C4-2B (cell line): ENCODE data around the gene TMEM101.

Experiments
- ZFX ChIP-seq: fragments of 450-650 bp; IDR thresholded peaks from 2 replicates; pipeline ENCODE4 v1.6.1; 2017
- TF ChIP-seq, protein P1 (sequence below): fragments of 450-650 bp; conservative IDR thresholded peaks from 2 replicates; pipeline ENCODE4 v1.5.1; 2017; ENCODE audit warnings: mild to moderate bottlenecking

DNA sequence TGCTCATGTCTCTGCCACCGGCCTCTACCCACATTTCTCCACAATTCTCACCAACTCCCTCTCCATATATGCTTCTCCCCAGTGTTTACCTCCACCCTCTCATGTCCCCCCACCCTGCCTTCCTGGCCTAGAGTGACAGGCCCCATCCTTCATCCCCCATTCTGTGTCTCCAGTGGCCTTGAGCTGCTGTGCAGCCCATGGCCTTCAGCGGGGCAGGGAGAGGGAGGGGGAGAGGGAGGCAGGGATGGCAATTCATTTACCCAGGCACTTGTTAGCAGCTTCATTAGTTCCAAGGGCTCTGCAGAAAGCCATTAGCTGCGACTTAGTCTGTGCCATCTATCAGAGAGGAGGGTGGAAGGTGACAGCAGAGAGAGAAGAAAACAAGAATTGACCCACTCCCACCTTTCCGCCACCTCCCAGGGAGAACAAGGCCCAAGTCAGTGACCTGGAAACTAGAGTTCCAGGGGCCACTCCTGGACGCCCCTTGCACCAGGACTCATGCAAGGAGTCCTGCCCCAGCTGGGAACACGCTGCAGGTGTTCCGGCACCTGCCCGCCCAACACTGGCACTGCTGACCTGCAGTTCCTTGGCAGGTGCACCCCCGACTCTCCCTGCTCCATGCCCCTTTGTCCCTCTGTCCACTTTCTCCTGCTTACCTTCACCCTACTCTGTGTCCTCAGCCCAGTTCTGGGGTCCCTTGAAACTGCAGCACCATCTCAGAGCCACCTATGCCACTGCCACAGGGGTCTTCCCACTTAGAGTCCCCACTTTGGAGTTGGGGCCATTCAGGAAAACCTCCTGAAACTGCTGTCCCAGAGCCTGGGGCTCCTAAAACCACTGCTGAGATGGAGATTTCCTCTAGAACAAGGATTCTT, 37.6 kb downstream of the TMEM101 start:
- TF ChIP-seq, protein P1, sequence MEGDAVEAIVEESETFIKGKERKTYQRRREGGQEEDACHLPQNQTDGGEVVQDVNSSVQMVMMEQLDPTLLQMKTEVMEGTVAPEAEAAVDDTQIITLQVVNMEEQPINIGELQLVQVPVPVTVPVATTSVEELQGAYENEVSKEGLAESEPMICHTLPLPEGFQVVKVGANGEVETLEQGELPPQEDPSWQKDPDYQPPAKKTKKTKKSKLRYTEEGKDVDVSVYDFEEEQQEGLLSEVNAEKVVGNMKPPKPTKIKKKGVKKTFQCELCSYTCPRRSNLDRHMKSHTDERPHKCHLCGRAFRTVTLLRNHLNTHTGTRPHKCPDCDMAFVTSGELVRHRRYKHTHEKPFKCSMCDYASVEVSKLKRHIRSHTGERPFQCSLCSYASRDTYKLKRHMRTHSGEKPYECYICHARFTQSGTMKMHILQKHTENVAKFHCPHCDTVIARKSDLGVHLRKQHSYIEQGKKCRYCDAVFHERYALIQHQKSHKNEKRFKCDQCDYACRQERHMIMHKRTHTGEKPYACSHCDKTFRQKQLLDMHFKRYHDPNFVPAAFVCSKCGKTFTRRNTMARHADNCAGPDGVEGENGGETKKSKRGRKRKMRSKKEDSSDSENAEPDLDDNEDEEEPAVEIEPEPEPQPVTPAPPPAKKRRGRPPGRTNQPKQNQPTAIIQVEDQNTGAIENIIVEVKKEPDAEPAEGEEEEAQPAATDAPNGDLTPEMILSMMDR: no peak
- no peak for TF ChIP-seq ZFX
